Lower leg skin (tissue), 4 donors: Measurements from ENCODE around the gene NMRK2. TPM values are rescaled to one million over a fixed set of nuclear protein-coding genes. Genes with fewer than 3 reads are reported as not detected.

Experiments used
- DNase-seq, 2 donors: peaks; one replicate each; pipeline ENCODE4 v3.0.0-alpha.2; 2019; ENCODE audit warnings: low spot score in 2 of 2
- H3K4me3 ChIP-seq: fragments of 200-600 bp; sonication (generic); 2 replicates; pipeline ENCODE4 v1.5.1; 2017; ENCODE audit warnings: mild to moderate bottlenecking, low read depth; ENCODE audit not compliant: poor library complexity, severe bottlenecking
- CTCF ChIP-seq, 3 donors: fragments of 450-650 bp; IDR thresholded peaks; one replicate each; pipeline ENCODE4 v1.5.1; 2016; ENCODE audit warnings: antibody characterized with exemption in 3 of 3, mild to moderate bottlenecking in 3 of 3, moderate library complexity in 2 of 3
- POLR2A ChIP-seq, 2 donors: fragments of 450-650 bp; IDR thresholded peaks; one replicate each; pipeline ENCODE4 v1.6.1; 2016 to 2017; ENCODE audit warnings: antibody characterized with exemption in 2 of 2, mild to moderate bottlenecking in 1 of 2, moderate library complexity in 1 of 2
- WGBS, 2 donors: methylation state at CpG; one replicate each; pipeline ENCODE4 v1.1.5; 2018; 5-methylcytosine and 5-hydroxymethylcytosine counted together
- intact Hi-C: fragments of 100-400 bp; cut with DNase I; formaldehyde crosslinking; loops from one replicate; pipeline ENCODE4 v1.15.0; 2023; ENCODE audit warnings: low total_unique reads
- total RNA-seq, 4 donors: library from RNA; depleted of rRNA; stranded (reverse); fragments of >200 nt; gene quantifications; one replicate each; pipeline ENCODE4 v1.1.0, GENCODE V29; 2016

The NMRK2 gene
- total RNA-seq, 4 donors from 2014 or later: not detected

GRCh38 chr19:3978145-3978544 lies 45.3 kb downstream of the NMRK2 start:
- intact Hi-C loops: no loop called here
- 93 to 94% methylated on average over 19 of the region's 19 CpGs for WGBS, 2 donors
- no peak overlapping the region for H3K4me3 ChIP-seq
- DNase-seq: no peak
- TF ChIP-seq POLR2A (IDR thresholded peaks at IDR 0.05): no peak
- no peak for TF ChIP-seq CTCF (IDR thresholded peaks at IDR 0.05)

- intact Hi-C loops: no loop called here
- no peak for DNase-seq
- 92 to 94% methylated on average over 17 to 18 of the region's 18 CpGs for WGBS, 2 donors
- H3K4me3 ChIP-seq: no peak overlapping the region
- no peak for TF ChIP-seq CTCF (IDR thresholded peaks at IDR 0.05)
- no peak for TF ChIP-seq POLR2A (IDR thresholded peaks at IDR 0.05)
These were observed 46.4 kb downstream of the NMRK2 start for GRCh38 chr19:3979289-3979673.

GRCh38 chr19:3979674-3980352 lies 46.9 kb downstream of the NMRK2 start:
- H3K4me3 ChIP-seq: no peak overlapping the region
- WGBS, 2 donors: 91 to 93% methylated on average over 25 of the region's 25 CpGs
- DNase-seq: no peak
- intact Hi-C loops: no loop called here
- no peak for TF ChIP-seq CTCF (IDR thresholded peaks at IDR 0.05)
- TF ChIP-seq POLR2A (IDR thresholded peaks at IDR 0.05): no peak

- 88 to 89% methylated on average over 28 to 30 of the region's 31 CpGs for WGBS, 2 donors
- no peak for DNase-seq
- H3K4me3 ChIP-seq: no peak overlapping the region
- no peak for TF ChIP-seq POLR2A (IDR thresholded peaks at IDR 0.05)
- TF ChIP-seq CTCF (IDR thresholded peaks at IDR 0.05): no peak
- intact Hi-C loops: no loop called here
These were observed 47.7 kb downstream of the NMRK2 start for GRCh38 chr19:3980353-3981251.

GRCh38 chr19:3981373-3981735 lies 48.5 kb downstream of the NMRK2 start:
- no peak overlapping the region for H3K4me3 ChIP-seq
- TF ChIP-seq POLR2A (IDR thresholded peaks at IDR 0.05) (no peak), CTCF (IDR thresholded peaks at IDR 0.05) (no peak)
- 87 to 91% methylated on average over 10 of the region's 10 CpGs for WGBS, 2 donors
- intact Hi-C loops: no loop called here
- no peak for DNase-seq
